Transverse colon (tissue), 4 donors: ENCODE results near the gene IL1RL2. TPM values are rescaled to one million over a fixed set of nuclear protein-coding genes. Genes with fewer than 3 reads are reported as not detected.

Experiments
- DNase-seq: peaks from one replicate; pipeline ENCODE4 v3.0.0-alpha.2; 2019
- H3K27ac ChIP-seq, 4 donors: fragments of 200-600 bp; sonication (generic); 2 replicates each; pipeline ENCODE4 v1.5.1; 2016 to 2018; ENCODE audit warnings: inconsistent platforms in 4 of 4
- H3K27me3 ChIP-seq: fragments of 200-600 bp; sonication (generic); 2 replicates; pipeline ENCODE4 v1.5.1; 2017; ENCODE audit warnings: inconsistent platforms
- H3K36me3 ChIP-seq, 4 donors: fragments of 200-600 bp; sonication (generic); 2 replicates each; pipeline ENCODE4 v1.5.1; 2017 to 2019; ENCODE audit warnings: inconsistent platforms in 4 of 4
- H3K4me1 ChIP-seq, 4 donors: fragments of 200-600 bp; sonication (generic); 2 replicates each; pipeline ENCODE4 v1.5.1; 2017 to 2020; ENCODE audit warnings: inconsistent platforms in 4 of 4
- H3K4me3 ChIP-seq, 4 donors: fragments of 200-600 bp; sonication (generic); 1 replicate in 1 of 4; 2 replicates in 3 of 4; pipeline versions ENCODE4 v1.5.1 to v1.6.1; 2017 to 2019; ENCODE audit warnings: inconsistent platforms in 4 of 4
- H3K9me3 ChIP-seq, 2 donors: fragments of 200-600 bp; sonication (generic); 2 replicates each; pipeline ENCODE4 v1.5.1; 2017 to 2019; ENCODE audit warnings: inconsistent platforms in 2 of 2
- EP300 ChIP-seq: sonication (generic); formaldehyde crosslinking; IDR thresholded peaks from one replicate; pipeline ENCODE4 v1.6.1; 2017; ENCODE audit warnings: antibody characterized with exemption, low read depth
- POLR2A ChIP-seq: fragments of 450-650 bp; IDR thresholded peaks from one replicate; pipeline ENCODE4 v1.6.1; 2016; ENCODE audit warnings: antibody characterized with exemption, mild to moderate bottlenecking, moderate library complexity
- POLR2AphosphoS5 ChIP-seq, 3 donors: sonication (generic); formaldehyde crosslinking; IDR thresholded peaks; one replicate each; pipeline ENCODE4 v1.6.1; 2016; ENCODE audit warnings: antibody characterized with exemption in 3 of 3
- WGBS, 2 donors: methylation state at CpG; one replicate each; pipeline ENCODE4 v1.1.5; 2018; ENCODE audit warnings: low coverage in 1 of 2; 5-methylcytosine and 5-hydroxymethylcytosine counted together
- in situ Hi-C, 4 donors: fragments of 200-750 bp; cut with MboI; loops; one replicate each; pipeline versions ENCODE4 v1.15.0 to v1.15.1; 2017; ENCODE audit warnings: low sequenced_read_pairs in 3 of 4, low pct_ligation_motif_present in 1 of 4, low pct_unique_long_range_greater_than_20kb in 1 of 4
- intact Hi-C: fragments of 100-400 bp; cut with DNase I; formaldehyde crosslinking; loops from one replicate; pipeline ENCODE4 v1.15.1; 2023; ENCODE audit warnings: low total_unique reads
- total RNA-seq, 4 donors: library from RNA; depleted of rRNA; stranded (reverse); fragments of >200 nt; gene quantifications; one replicate each; pipeline ENCODE4 v1.1.0, GENCODE V29; 2016
- TF ChIP-seq, protein P1 (sequence below), 5 experiments: fragments of 200-600 bp in 3 of 5; fragments of 450-650 bp in 2 of 5; sonication (generic) in 3 of 5; IDR thresholded peaks; 1 replicate in 2 of 5; 2 replicates in 3 of 5; pipeline ENCODE4 v1.5.1; 2016 to 2017; ENCODE audit warnings: antibody characterized with exemption in 5 of 5, inconsistent platforms in 3 of 5, mild to moderate bottlenecking in 2 of 5, moderate library complexity in 1 of 5

The IL1RL2 gene
- total RNA-seq, 4 donors from 2014 or later = 1.5 to 1.9 TPM; not detected in 2

DNA sequence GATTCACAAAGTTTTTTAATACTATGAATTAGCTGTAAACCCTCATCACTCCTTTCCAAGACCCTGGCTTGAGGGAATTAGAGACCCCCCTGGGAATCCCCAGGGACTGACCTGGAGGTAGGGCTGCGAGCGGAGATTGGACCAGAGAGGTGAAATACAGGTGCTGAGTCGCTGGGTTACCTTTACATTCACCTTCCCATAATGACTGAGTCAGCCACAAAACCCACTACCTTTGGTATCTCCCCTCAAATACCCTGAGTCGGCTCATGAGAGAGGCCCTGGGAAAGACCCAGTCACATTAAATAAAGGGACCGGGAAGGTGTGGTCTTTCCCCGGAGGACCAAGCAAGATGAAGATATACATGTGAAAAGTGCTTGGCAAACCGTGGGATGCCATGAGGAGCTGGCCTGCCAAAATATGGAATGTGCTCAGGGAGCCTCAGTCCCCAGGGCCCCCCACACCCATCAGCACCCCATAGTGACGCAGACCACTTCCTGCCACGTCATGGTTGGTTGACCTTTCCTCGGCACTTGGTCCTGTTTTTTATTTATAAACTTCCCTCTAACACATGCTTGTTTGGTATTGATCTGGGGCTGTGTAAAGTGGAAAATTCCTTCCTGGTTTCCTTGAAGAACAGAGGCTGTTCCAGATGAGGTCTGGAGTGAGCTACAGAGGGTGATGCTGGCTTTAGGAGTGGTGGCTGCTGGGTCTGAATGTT lies 51.4 kb downstream of the IL1RL2 start:
- H3K27ac ChIP-seq = peak overlapping the region in 3 of 4 donors; percentile 3 to 25 (median 23)
- no peak for DNase-seq
- no peak for TF ChIP-seq POLR2AphosphoS5 (IDR thresholded peaks at IDR 0.05)
- TF ChIP-seq EP300 = no peak
- TF ChIP-seq, protein P1, sequence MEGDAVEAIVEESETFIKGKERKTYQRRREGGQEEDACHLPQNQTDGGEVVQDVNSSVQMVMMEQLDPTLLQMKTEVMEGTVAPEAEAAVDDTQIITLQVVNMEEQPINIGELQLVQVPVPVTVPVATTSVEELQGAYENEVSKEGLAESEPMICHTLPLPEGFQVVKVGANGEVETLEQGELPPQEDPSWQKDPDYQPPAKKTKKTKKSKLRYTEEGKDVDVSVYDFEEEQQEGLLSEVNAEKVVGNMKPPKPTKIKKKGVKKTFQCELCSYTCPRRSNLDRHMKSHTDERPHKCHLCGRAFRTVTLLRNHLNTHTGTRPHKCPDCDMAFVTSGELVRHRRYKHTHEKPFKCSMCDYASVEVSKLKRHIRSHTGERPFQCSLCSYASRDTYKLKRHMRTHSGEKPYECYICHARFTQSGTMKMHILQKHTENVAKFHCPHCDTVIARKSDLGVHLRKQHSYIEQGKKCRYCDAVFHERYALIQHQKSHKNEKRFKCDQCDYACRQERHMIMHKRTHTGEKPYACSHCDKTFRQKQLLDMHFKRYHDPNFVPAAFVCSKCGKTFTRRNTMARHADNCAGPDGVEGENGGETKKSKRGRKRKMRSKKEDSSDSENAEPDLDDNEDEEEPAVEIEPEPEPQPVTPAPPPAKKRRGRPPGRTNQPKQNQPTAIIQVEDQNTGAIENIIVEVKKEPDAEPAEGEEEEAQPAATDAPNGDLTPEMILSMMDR (IDR thresholded peaks at IDR 0.05) = no peak
- TF ChIP-seq POLR2A = no peak
- H3K4me3 ChIP-seq = no peak overlapping the region
- peaks cover 0 to 9% (median 6%) of the 10 kb centered on the region in 4 donors for H3K4me1 ChIP-seq
- H3K9me3 ChIP-seq = no peaks in the 10 kb centered on the region
- no peaks in the 10 kb centered on the region for H3K27me3 ChIP-seq
- no peaks in the 10 kb centered on the region for H3K36me3 ChIP-seq
- in situ Hi-C loops = loop anchor here in 1 of 4 donors (10.0 kb wide), 1 partner anchor 213 kb away; no protein-coding TSS in a partner anchor
- 57 to 75% methylated on average over 3 to 10 of the region's 10 CpGs for WGBS, 2 donors
- intact Hi-C loops = loop anchor here (10.0 kb wide), 1 partner anchor 183 kb away; no protein-coding TSS in a partner anchor

DNA sequence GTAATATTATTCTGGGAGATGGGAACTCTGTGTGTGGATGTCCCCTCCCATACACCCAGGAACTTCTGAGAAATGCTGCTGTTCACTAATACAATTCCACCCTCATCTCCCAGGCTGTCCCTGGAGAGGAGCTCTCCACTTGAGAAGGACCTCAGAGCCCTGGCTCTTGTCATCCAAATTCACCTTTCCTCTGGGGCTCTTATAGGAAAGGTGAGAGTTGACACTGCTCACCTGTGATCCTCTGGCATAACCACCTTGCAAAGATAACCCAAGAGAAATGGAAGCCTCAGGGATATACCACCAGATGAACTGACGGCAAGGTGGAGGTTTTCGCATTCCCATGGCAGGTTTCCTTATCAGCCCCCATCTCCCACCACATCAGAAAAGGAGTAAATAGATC lies 52.0 kb downstream of the IL1RL2 start:
- H3K4me3 ChIP-seq = no peak overlapping the region
- in situ Hi-C loops (loop anchor here in 1 of 4 donors (10.0 kb wide), 1 partner anchor 214 kb away; no protein-coding TSS in a partner anchor), intact Hi-C loops (loop anchor here (10.0 kb wide), 1 partner anchor 184 kb away; no protein-coding TSS in a partner anchor)
- no peak for DNase-seq
- H3K36me3 ChIP-seq = no peaks in the 10 kb centered on the region
- WGBS, 2 donors = 100% methylated on average over 2 of the region's 2 CpGs; no CpG with 5 or more reads in 1 of the 2 donors
- no peaks in the 10 kb centered on the region for H3K9me3 ChIP-seq
- peak overlapping the region in 3 of 4 donors; percentile 3 to 25 (median 23) for H3K27ac ChIP-seq
- no peaks in the 10 kb centered on the region for H3K27me3 ChIP-seq
- TF ChIP-seq POLR2AphosphoS5 (IDR thresholded peaks at IDR 0.05) = no peak
- TF ChIP-seq POLR2A = no peak
- TF ChIP-seq, protein P1 (IDR thresholded peaks at IDR 0.05) = no peak
- no peak for TF ChIP-seq EP300
- peaks cover 0 to 9% (median 6%) of the 10 kb centered on the region in 4 donors for H3K4me1 ChIP-seq

DNA sequence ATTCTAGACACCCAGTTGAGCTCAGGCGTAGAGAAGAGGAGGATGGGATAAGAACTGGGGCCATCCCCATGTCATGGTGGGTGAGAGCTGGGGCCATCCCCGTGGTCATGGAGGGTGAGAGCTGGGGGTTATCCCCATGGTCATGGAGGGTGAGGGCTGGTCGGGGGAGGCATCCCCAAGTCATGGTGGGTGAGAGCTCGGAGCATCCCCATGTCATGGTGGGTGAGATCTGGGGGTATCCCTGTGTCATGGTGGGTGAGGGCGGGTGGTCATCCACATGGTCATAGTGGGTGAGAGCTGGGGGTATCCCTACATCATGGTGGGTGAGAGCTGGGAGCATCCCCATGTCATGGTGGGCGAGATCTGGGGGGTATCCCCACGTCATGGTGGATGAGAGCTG lies 52.5 kb downstream of the IL1RL2 start:
- DNase-seq = no peak
- Histone ChIP-seq H3K4me1 (peaks cover 0 to 9% (median 6%) of the 10 kb centered on the region in 4 donors), H3K27ac (peak overlapping the region in 3 of 4 donors; percentile 23 to 72 (median 71)), H3K4me3 (no peak overlapping the region), H3K9me3 (no peaks in the 10 kb centered on the region), H3K36me3 (no peaks in the 10 kb centered on the region), H3K27me3 (no peaks in the 10 kb centered on the region)
- TF ChIP-seq POLR2AphosphoS5 (IDR thresholded peaks at IDR 0.05) (no peak), EP300 (no peak), POLR2A (no peak)
- TF ChIP-seq, protein P1 (IDR thresholded peaks at IDR 0.05) = no peak
- in situ Hi-C loops = loop anchor here in 1 of 4 donors (10.0 kb wide), 1 partner anchor 215 kb away; no protein-coding TSS in a partner anchor
- 86% methylated on average over 7 of the region's 7 CpGs; no CpG with 5 or more reads in 1 of the 2 donors for WGBS, 2 donors
- intact Hi-C loops = loop anchor here (10.0 kb wide), 1 partner anchor 185 kb away; no protein-coding TSS in a partner anchor

DNA sequence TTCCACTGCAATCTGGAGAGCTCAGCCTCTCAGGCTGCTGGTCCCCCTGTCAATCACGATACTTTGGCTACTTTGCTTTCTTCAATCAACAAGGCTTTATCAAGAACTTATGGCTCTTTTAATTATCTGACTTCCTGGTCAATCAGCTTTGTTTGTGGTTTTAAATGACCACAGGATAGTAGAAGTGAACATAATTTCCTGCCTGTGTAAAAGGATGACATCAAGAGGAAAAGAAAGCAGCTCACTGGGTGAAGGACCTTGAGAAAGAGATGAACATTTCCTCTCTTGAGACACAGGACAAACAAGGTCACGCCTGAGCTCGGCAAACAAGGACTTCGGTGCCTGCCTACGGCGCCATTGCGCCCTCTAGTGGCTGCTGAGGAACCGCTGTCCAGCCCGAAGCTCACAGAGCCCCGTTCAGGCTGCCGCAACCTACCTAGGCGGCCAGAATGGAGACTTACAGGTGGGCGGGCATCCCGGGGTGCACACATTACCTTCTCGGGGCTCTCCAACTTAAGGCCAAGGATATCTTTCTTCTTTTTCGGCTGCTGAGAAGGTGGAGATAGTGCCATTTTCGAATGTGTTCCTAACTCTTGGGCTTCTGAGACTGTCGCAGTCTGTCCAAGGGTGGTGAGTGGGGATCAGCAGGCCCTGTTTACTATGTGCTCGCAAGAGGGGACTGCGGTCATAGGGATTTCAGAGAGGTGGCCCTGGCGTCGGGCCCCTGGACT lies 54.0 kb downstream of the IL1RL2 start:
- H3K27me3 ChIP-seq = no peaks in the 10 kb centered on the region
- in situ Hi-C loops (loop anchor here in 3 of 4 donors (5.0 to 10.0 kb wide), 2 partner anchors 216 to 219 kb away; no protein-coding TSS in a partner anchor), intact Hi-C loops (loop anchor here (2.0 to 10.0 kb wide), 2 partner anchors 56 to 220 kb away; partner anchors contain the start of gene IL1RL2)
- 0 to 16% methylated on average over 5 to 22 of the region's 22 CpGs for whole genome bisulfite sequencing, 2 donors
- H3K4me3 ChIP-seq = no peak overlapping the region
- peak overlapping the region; percentile 55 to 82 (median 72) for H3K27ac ChIP-seq
- peak; percentile 94 for DNase-seq
- peaks cover 0 to 9% (median 6%) of the 10 kb centered on the region in 4 donors for H3K4me1 ChIP-seq
- no peaks in the 10 kb centered on the region for H3K36me3 ChIP-seq
- no peaks in the 10 kb centered on the region for H3K9me3 ChIP-seq
- no peak for TF ChIP-seq POLR2A
- TF ChIP-seq, protein P1 (IDR thresholded peaks at IDR 0.05) = peak; percentile 97 to 98 (median 97)
- peak; percentile 32 to 70 (median 66) for TF ChIP-seq POLR2AphosphoS5 (IDR thresholded peaks at IDR 0.05)
- peak; percentile 35 for TF ChIP-seq EP300
